NK-92 treated with Interleukin-12 subunit alpha and Interleukin-12 subunit beta, amount 100 ng/mL, for 24 hours (cell line): ENCODE measurements around the gene MAML3.

ENCODE experiments used
- DNase-seq: peaks from one replicate; lab custom pipeline; 2025; lab: John Stamatoyannopoulos, UW

The MAML3 gene

GRCh38 chr4:140003876-140004548 is 150.0 kb downstream of the MAML3 start:
- DNase-seq, result no peak

GRCh38 chr4:140000232-140000631 is 153.8 kb downstream of the MAML3 start:
- no peak for DNase-seq

- DNase-seq, result peak; percentile 17
Measured at GRCh38 chr4:139988863-139989765, 164.9 kb downstream of the MAML3 start.

- no peak for DNase-seq
Measured at GRCh38 chr4:139987502-139987850, 166.5 kb downstream of the MAML3 start.

GRCh38 chr4:139986689-139987501 is 167.1 kb downstream of the MAML3 start:
- DNase-seq, result no peak

- DNase-seq, result no peak
Measured at GRCh38 chr4:139986106-139986505, 167.9 kb downstream of the MAML3 start.

- no peak for DNase-seq
Measured at GRCh38 chr4:139985401-139985800, 168.6 kb downstream of the MAML3 start.

GRCh38 chr4:139984471-139984870 is 169.5 kb downstream of the MAML3 start:
- no peak for DNase-seq

- no peak for DNase-seq
Measured at GRCh38 chr4:139978692-139979091, 175.3 kb downstream of the MAML3 start.

GRCh38 chr4:139977838-139978609 is 176.0 kb downstream of the MAML3 start:
- DNase-seq, result no peak

GRCh38 chr4:139975830-139976272 is 178.1 kb downstream of the MAML3 start:
- DNase-seq, result no peak

- no peak for DNase-seq
Measured at GRCh38 chr4:139973616-139974015, 180.4 kb downstream of the MAML3 start.

- no peak for DNase-seq
Measured at GRCh38 chr4:139973015-139973414, 181.0 kb downstream of the MAML3 start.

GRCh38 chr4:139972305-139972704 is 181.7 kb downstream of the MAML3 start:
- DNase-seq, result no peak

- no peak for DNase-seq
Measured at GRCh38 chr4:139971111-139971510, 182.9 kb downstream of the MAML3 start.

GRCh38 chr4:139969635-139970266 is 184.2 kb downstream of the MAML3 start:
- DNase-seq, result no peak

- no peak for DNase-seq
Measured at GRCh38 chr4:139968831-139969230, 185.2 kb downstream of the MAML3 start.

GRCh38 chr4:139966383-139966782 is 187.6 kb downstream of the MAML3 start:
- no peak for DNase-seq

- DNase-seq, result no peak
Measured at GRCh38 chr4:139965789-139966188, 188.2 kb downstream of the MAML3 start.

- no peak for DNase-seq
Measured at GRCh38 chr4:139963708-139964107, 190.3 kb downstream of the MAML3 start.

GRCh38 chr4:139962130-139962684 is 191.8 kb downstream of the MAML3 start:
- no peak for DNase-seq
